Calu3 (cell line): ENCODE measurements around the gene TANC1. TPM values are rescaled to one million over a fixed set of nuclear protein-coding genes. Genes with fewer than 3 reads are reported as not detected.

Source experiments
- BruUV-seq: library from RNA; stranded (reverse); fragments of 400-500 nt; replicated peaks from 2 replicates; lab custom pipeline; 2021; lab: Mats Ljungman, UMichigan
- CTCF ChIA-PET: fragments of 300-600 bp; sonication (Branson Sonifier 250); formaldehyde crosslinking; loops from one replicate; lab custom pipeline; 2022; ENCODE audit warnings: antibody characterized with exemption; lab: Charles Lee
- DNase-seq: peaks from one replicate; pipeline ENCODE4 v3.0.0; 2022
- H3K27ac Mint-ChIP-seq: one replicate; pipeline ENCODE4 v1.8.0; 2022; ENCODE audit warnings: mixed read lengths; ENCODE audit not compliant: unreplicated experiment
- H3K27me3 Mint-ChIP-seq: one replicate; pipeline ENCODE4 v1.8.0; 2022; ENCODE audit warnings: mixed read lengths; ENCODE audit not compliant: unreplicated experiment
- H3K36me3 Mint-ChIP-seq: one replicate; pipeline ENCODE4 v1.8.0; 2022; ENCODE audit warnings: mild to moderate bottlenecking, moderate library complexity, mixed read lengths; ENCODE audit not compliant: insufficient read depth, unreplicated experiment
- H3K4me1 Mint-ChIP-seq: one replicate; pipeline ENCODE4 v1.8.0; 2022; ENCODE audit warnings: mild to moderate bottlenecking, low read depth, mixed read lengths; ENCODE audit not compliant: unreplicated experiment
- H3K4me3 Mint-ChIP-seq: one replicate; pipeline ENCODE4 v1.8.0; 2022; ENCODE audit warnings: mild to moderate bottlenecking, low read depth, moderate library complexity, mixed read lengths; ENCODE audit not compliant: unreplicated experiment
- H3K9me3 Mint-ChIP-seq: one replicate; pipeline ENCODE4 v1.8.0; 2022; ENCODE audit warnings: low read depth, mixed read lengths; ENCODE audit not compliant: unreplicated experiment
- CTCF ChIP-seq: fragments of 200-600 bp; IDR thresholded peaks from one replicate; pipeline ENCODE4 v1.8.0; 2022; ENCODE audit warnings: antibody characterized with exemption; ENCODE audit not compliant: unreplicated experiment
- intact Hi-C: fragments of 100-400 bp; cut with micrococcal nuclease; formaldehyde crosslinking; loops from one replicate; pipeline ENCODE4 v1.10.0; 2022; ENCODE audit not compliant: unreplicated experiment
- total RNA-seq: library from RNA; stranded (reverse); gene quantifications from 2 replicates; pipeline ENCODE4 v1.2.3, GENCODE V29; 2022

The TANC1 gene
- total RNA-seq, 1 experiment from 2014 or later: 41.2 TPM

GRCh38 chr2:159172403-159172802, 204.0 kb downstream of the TANC1 start:
- intact Hi-C loops: no loop called here
- no peak for DNase-seq
- TF ChIP-seq CTCF: no peak
- H3K27ac Mint-ChIP-seq: no peak overlapping the region
- no peak overlapping the region for H3K4me3 Mint-ChIP-seq
- no peaks in the 10 kb centered on the region for H3K4me1 Mint-ChIP-seq
- BruUV-seq: no TSS peak
- CTCF ChIA-PET: no interaction called here
- no peaks in the 10 kb centered on the region for H3K27me3 Mint-ChIP-seq
- H3K36me3 Mint-ChIP-seq: peaks cover 19% of the 10 kb centered on the region
- no peaks in the 10 kb centered on the region for H3K9me3 Mint-ChIP-seq

DNA sequence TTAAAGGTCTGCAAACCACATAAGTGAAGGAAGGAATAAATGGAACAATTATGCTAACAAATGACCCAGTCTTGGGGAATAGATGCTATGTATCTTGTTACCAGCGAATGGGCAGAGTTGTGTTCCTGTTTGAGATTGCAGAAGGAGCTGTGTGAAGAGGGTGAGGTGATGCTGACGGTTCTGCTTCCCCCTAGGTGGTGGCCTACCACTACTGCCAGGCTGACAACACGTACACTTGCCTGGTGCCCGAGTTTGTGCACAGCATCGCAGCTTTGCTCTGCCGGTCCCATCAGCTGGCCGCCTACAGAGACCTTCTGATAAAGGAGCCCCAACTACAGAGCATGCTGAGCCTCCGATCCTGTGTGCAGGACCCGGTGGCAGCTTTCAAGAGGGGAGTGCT, 206.3 kb downstream of the TANC1 start:
- Mint-ChIP-seq H3K36me3 (peaks cover 31% of the 10 kb centered on the region), H3K4me3 (no peak overlapping the region), H3K27me3 (no peaks in the 10 kb centered on the region), H3K9me3 (no peaks in the 10 kb centered on the region), H3K4me1 (no peaks in the 10 kb centered on the region), H3K27ac (no peak overlapping the region)
- no peak for DNase-seq
- intact Hi-C loops: no loop called here
- no TSS peak for BruUV-seq
- CTCF ChIA-PET: no interaction called here
- TF ChIP-seq CTCF: no peak

GRCh38 chr2:159175182-159175581, 206.7 kb downstream of the TANC1 start:
- Mint-ChIP-seq H3K4me1 (no peaks in the 10 kb centered on the region), H3K9me3 (no peaks in the 10 kb centered on the region)
- CTCF ChIA-PET: no interaction called here

DNA sequence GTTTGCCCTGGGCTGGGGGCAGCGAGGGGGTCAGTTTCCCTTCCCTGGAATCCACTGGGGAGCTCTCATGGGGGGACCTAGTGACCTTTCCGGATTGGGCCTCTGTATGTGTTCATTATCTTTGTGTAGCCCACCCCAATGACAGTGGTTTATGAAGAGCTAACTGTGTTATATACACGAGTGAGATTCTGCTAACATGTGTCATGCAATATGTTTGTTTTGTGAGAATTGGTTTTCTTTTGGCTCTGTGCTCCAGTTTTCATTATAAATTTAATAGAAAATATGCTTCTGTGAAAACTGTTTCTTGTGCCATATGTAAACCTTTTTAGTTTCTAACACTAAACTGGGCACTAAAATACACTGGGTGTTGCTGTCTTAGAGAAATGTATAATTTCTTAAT, 207.5 kb downstream of the TANC1 start:
- TF ChIP-seq CTCF: no peak
- intact Hi-C loops: no loop called here
- no peaks in the 10 kb centered on the region for H3K9me3 Mint-ChIP-seq

More at GRCh38 chr2:159175182-159175581, 206.7 kb downstream of the TANC1 start:
- H3K27me3 Mint-ChIP-seq: no peaks in the 10 kb centered on the region
- peaks cover 31% of the 10 kb centered on the region for H3K36me3 Mint-ChIP-seq
- H3K4me3 Mint-ChIP-seq: no peak overlapping the region
- DNase-seq: no peak
- no peak for TF ChIP-seq CTCF
- no peak overlapping the region for H3K27ac Mint-ChIP-seq
- intact Hi-C loops: no loop called here
- no TSS peak for BruUV-seq

More for the DNA sequence above, 207.5 kb downstream of the TANC1 start:
- CTCF ChIA-PET: no interaction called here
- Mint-ChIP-seq H3K4me3 (no peak overlapping the region), H3K36me3 (peaks cover 32% of the 10 kb centered on the region), H3K27me3 (no peaks in the 10 kb centered on the region), H3K4me1 (no peaks in the 10 kb centered on the region), H3K27ac (no peak overlapping the region)
- no peak for DNase-seq
- no TSS peak for BruUV-seq
